ENCODE results near the gene ANKZF1.
"Not testable (repeated sequence)": the region's sequence is repeated elsewhere in the genome, so short reads cannot be mapped to it uniquely, and the experiment has no call there.

- not testable (repeated sequence) for TF ChIP-seq CTCF (IDR thresholded peaks at IDR 0.05; ENCODE audit: borderline replicate concordance, extremely low read depth, low read length, poor library complexity, severe bottlenecking); EZH2 (IDR thresholded peaks at IDR 0.05; ENCODE audit: borderline replicate concordance, low read depth, low read length, severe bottlenecking)
Observed at GRCh38 chr2:219200502-219201326, 28.9 kb upstream of the ANKZF1 start.

All from DND-41 (cell line).